ENCODE data around the gene DLG1.

- TF ChIP-seq CTCF (IDR thresholded peaks at IDR 0.05) (no peak), POLR2A (IDR thresholded peaks at IDR 0.05) (no peak)
Observed at GRCh38 chr3:197050511-197050910, 247.9 kb downstream of the DLG1 start.

Measured in adrenal gland (tissue), 5 donors.